Left colon (tissue), 2 donors: Measurements from ENCODE around the gene USP37. TPM values are rescaled to one million over a fixed set of nuclear protein-coding genes. Genes with fewer than 3 reads are reported as not detected.

Experiments used
- ATAC-seq: fragments of 200-7000 bp; cut with Tn5 transposase; one replicate; pipeline ENCODE4 v1.9.1; 2020; ENCODE audit warnings: mild to moderate bottlenecking, moderate library complexity
- DNase-seq, 2 donors: peaks; one replicate each; pipeline ENCODE4 v3.0.0-alpha.2; 2020
- intact Hi-C, 2 donors: fragments of 100-400 bp; cut with DNase I in 1 of 2; cut with micrococcal nuclease in 1 of 2; formaldehyde crosslinking; loops; one replicate each; pipeline versions ENCODE4 v1.11.2 to v1.14.0; 2022; cut with DNase I, micrococcal nuclease
- long read RNA-seq: library from polyadenylated mRNA; unstranded; transcript quantifications from one replicate; pipeline ENCODE4 v2.0.0, GENCODE V29; 2021
- total RNA-seq, 2 donors: library from RNA; stranded (reverse); fragmentation: NEBNext Ultra II Directional; extraction: Animal tissue kit (Norgen Biotek cat#: 25700); gene quantifications; one replicate each; pipeline ENCODE4 v1.2.1, GENCODE V29; 2021
- donor health status: DM: no; HTN: no; CAD: no.
- donor health status: DM: yes; HTN: yes; CAD: no.

USP37 gene, protein sequence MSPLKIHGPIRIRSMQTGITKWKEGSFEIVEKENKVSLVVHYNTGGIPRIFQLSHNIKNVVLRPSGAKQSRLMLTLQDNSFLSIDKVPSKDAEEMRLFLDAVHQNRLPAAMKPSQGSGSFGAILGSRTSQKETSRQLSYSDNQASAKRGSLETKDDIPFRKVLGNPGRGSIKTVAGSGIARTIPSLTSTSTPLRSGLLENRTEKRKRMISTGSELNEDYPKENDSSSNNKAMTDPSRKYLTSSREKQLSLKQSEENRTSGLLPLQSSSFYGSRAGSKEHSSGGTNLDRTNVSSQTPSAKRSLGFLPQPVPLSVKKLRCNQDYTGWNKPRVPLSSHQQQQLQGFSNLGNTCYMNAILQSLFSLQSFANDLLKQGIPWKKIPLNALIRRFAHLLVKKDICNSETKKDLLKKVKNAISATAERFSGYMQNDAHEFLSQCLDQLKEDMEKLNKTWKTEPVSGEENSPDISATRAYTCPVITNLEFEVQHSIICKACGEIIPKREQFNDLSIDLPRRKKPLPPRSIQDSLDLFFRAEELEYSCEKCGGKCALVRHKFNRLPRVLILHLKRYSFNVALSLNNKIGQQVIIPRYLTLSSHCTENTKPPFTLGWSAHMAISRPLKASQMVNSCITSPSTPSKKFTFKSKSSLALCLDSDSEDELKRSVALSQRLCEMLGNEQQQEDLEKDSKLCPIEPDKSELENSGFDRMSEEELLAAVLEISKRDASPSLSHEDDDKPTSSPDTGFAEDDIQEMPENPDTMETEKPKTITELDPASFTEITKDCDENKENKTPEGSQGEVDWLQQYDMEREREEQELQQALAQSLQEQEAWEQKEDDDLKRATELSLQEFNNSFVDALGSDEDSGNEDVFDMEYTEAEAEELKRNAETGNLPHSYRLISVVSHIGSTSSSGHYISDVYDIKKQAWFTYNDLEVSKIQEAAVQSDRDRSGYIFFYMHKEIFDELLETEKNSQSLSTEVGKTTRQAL
- total RNA-seq: 10 to 100 TPM in 1 of 2 donors, 1 to 10 TPM in 1; 9.3 to 14.6 TPM
- long read RNA-seq, full-length matches to known transcripts: 7 of 12 reads
- long read RNA-seq, partial matches to known transcripts: 1 of 12 reads
- long read RNA-seq, other reads (novel, unspliced or antisense): 4 of 12 reads

- intact Hi-C loops: no loop called here
- peak; percentile 94 for ATAC-seq
- DNase-seq: peak; percentile 99 to 100
Measured at GRCh38 chr2:218568190-218569037, at the start of gene USP37, which contains the start of gene CNOT9. USP37 (minus strand) TSS chr2:218568351; CDS start chr2:218558653, 9,698 bp downstream. CNOT9 (plus strand) TSS chr2:218568839; CDS start chr2:218568955, 116 bp downstream.

DNA sequence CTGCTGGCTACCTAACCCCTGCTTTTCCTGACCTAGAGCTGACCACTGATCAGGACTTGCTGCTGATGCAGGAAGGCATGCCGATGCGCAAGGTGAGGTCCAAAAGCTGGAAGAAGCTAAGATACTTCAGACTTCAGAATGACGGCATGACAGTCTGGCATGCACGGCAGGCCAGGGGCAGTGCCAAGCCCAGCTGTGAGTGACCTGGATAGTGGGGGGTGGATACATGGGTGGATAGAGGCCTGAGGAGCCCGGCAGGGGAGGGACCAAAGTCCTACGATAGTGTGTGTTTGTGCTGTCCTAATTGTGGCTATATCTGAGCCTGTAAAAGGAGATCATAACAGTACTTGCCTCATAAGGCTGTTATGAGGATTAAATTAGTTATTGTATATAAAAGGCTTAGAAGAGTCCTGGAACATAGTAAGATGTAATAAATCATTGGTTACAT, 47.7 kb upstream of the USP37 start:
- ATAC-seq: peak; percentile 100

DNA sequence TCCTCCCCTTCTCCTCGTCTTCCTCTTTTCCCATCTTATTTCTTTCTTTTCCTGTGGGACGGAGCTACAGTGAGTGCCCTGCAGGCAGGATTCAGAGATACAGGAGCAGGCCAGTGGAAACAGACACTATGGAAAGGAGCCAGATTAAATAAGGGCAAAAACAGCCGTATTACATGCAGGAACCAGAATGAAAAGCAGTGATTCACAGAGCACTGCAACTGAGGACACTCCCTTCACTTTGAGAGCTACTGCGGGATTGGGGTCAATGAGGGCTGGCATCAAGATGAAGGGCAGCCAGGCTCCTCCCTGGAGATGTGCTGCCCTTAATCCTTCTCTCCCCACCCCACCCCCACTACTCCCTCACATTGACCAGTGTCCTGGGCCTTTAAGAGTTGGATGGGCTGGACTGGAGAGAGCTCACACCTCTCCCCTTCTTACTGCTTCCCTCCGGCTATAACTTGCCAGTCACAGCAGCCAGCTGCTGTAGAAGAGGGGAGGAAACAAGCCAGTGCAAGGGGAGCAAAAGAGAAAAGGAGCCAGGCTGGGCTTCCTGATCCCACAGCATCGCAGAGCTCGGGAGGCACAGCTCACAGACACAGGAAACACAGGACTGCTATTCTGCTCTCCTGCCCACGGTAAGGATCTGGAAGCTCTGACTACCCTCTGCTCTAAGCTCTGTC, 39.4 kb upstream of the USP37 start, which contains the start of gene PLCD4:
Gene PLCD4, plus strand, starts transcription at position 464 of the 680 bp plus-strand sequence. CDS start 7,841 bp downstream, outside the sequence.
- intact Hi-C loops: no loop called here
- ATAC-seq (peak; percentile 65), DNase-seq (peak; percentile 13 to 62)

More for the DNA sequence above, 47.7 kb upstream of the USP37 start:
- DNase-seq: peak; percentile 60 to 63
- intact Hi-C loops: no loop called here

- intact Hi-C loops: no loop called here
- ATAC-seq: no peak
- DNase-seq: no peak
Measured at GRCh38 chr2:218605432-218605831, 37.3 kb upstream of the USP37 start.

GRCh38 chr2:218585541-218585940, 17.4 kb upstream of the USP37 start:
- ATAC-seq (no peak), DNase-seq (no peak)
- intact Hi-C loops: no loop called here

DNA sequence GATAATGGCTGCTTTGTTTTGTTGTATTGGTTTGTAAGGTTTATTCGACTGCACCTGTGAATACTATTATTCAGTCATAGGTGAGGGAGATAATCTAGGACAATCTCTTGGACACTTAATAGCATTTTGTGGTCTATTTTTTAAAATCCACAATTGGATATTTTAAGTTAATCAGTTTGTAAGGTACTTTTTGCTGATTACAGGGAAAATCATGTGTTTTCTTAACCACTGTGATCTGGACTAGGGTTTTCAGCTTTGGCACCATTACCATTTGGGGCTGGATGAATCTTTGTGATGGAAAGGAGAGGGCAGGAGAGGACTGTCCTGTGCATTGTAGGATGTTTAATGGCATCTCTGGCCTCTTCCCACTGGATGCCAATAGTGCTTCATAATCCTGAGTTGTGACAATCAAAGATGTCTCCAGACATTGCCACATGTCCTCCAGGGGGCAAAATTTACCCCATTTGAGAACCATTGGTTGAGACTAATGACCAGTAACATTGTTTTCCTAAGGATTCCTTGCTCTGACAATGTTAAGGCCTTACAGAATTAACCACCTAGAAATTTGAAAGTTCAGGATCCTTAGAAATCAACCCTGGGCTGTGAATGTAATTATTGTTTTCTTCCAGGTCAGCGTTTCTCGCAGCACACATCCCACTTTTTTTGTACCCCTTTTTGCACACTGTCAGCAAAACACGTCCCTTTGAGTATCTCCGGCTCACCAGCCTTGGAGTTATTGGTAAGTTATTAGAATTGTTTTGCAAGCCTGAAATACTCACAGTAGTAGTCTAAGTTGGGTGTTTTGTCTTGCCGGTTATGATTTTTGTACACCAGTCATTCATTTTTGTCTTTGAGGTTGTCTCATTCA, 16.1 kb upstream of the USP37 start:
- intact Hi-C loops: no loop called here
- no peak for ATAC-seq
- no peak for DNase-seq

GRCh38 chr2:218582076-218582475, 13.9 kb upstream of the USP37 start:
- intact Hi-C loops: no loop called here
- DNase-seq (no peak), ATAC-seq (no peak)

- DNase-seq: no peak
- no peak for ATAC-seq
- intact Hi-C loops: no loop called here
Measured at GRCh38 chr2:218578272-218578877, 10.2 kb upstream of the USP37 start.

DNA sequence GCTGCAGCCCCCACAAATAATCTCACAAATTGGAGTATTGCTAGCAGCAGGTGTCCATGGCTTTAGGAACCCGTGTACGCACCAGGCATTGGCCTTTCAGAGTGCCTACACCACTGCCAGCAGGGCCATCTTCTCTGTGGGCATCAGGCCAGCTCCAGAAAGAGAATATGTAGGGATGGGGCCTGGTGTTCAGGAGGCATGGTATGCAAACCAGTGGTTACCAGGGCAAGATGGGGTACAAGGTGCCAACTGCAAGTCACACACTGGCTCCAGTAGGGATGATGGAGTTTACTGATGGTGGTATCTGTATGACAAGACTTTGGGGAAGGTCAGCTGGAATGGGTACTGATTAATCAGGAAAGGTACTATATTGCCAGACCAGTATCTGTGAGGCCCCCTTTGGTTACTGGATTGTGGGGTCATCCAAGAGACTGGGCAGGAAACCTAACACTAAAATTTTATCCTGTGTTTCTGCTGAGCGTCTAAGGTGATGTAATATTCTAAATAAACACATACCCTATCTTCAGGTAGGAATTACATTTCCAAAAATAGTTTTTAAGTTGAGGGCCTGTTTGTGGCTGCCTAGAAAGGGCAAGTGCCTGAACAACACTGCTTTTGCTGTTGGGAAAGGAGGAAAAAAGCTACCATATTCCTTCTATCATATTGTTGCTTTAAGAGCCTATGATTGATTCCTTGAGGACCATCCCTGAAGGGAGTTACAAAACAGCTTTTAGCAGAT, 9.5 kb upstream of the USP37 start:
- intact Hi-C loops: no loop called here
- ATAC-seq: no peak
- DNase-seq: no peak

DNA sequence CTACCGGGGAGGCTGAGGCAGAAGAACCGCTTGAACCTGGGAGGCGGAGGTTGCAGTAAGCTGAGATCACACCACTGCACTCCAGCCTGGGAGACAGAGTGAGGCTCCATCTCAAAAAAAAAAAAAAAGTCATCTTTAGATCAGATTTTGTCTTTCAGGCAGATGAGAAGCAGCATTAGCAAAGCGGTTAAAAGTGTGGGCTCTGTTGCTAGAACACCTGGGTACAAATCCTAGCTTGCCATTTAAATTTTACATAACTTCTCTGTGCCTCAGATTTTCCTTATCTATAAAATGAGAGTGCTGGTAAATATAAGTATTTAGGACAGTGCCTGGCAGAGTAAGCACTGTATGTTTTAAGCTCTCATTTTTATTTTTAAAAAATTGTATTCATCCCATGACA, 8.7 kb upstream of the USP37 start:
- intact Hi-C loops: no loop called here
- ATAC-seq (no peak), DNase-seq (no peak)

DNA sequence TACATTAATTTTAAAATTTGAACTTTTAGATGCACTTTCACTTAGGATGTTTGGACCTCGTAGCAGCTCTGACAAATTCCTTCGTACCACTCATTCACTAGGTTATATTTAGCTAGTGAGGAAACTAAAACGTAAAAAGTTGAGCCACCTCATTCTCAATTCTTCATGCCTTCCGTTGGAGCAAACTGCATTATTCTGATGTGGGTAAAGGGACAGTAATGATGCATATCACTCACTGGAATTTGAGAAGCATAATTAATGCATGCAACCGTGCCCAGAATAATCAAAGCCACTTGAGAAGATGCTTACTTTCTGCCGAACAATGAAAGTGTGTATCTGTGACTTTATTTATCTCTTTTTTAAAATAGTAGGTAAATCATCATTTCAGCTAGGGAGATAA, 2.7 kb upstream of the USP37 start:
- no peak for ATAC-seq
- intact Hi-C loops: no loop called here
- DNase-seq: no peak

DNA sequence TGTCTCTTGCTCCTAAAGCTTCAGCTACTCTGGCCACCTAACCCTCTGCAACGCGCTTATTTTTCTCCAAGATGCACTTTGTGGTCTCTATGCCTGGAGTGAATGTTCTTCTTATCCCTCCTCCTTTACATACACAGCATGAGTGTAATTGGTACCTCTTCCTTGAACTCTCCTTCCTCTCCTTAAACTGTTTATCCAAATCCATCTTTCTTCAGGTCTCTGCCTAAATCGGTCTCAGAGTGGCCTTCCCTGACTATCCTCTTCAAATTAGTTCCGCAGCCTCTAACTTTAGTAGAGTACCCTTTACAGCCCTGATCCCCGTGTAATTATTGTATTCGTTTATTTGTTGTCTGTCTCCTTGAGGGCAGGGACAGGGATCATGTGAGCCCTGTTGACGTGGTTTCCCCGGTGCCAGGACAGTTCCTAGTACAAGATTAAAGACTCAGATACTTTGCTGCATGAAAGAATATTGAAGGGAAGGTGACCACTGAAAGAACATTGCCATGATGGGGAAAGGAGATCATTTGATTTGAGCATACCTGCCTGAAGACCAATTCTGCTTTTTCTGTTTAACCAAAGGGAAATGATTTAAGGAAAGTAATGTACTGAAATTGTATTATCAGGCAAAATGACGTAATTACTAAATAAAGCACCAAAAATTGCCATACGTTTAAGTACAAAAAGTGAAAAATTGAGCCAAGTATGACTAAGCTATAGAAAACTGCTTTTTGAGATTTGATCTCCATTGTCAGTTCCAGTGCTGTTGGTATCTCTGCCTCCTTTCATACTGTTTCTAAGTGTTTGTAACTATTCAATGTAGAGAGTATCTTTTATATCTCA, 1.7 kb upstream of the USP37 start:
- DNase-seq (peak; percentile 23 to 33), ATAC-seq (no peak)
- intact Hi-C loops: no loop called here

- DNase-seq (peak; percentile 47 to 60), ATAC-seq (peak; percentile 31)
- intact Hi-C loops: no loop called here
Measured at GRCh38 chr2:218569038-218569431, 884 bp upstream of the USP37 start.

DNA sequence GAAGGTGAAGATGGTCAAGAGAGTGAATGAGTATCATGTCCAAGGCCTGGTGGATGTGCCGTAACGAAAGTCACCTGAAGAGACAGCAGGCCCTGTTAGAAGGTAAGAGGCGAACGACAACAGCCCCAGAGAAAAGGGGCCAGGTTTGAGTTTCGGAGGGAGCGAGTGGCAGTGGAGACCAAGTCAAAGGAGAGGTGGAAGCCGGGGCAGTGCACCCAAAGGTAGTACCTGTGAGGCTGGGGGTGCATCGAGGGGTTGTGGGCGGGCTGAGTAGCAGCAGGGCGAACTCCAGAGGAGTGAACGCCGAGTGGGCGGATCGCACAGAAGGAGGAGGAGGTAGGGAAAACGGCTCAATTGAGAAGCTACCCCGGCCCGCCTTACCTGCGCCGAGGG, 358 bp downstream of the USP37 start:
- intact Hi-C loops: no loop called here
- peak; percentile 61 for ATAC-seq
- no peak for DNase-seq

DNA sequence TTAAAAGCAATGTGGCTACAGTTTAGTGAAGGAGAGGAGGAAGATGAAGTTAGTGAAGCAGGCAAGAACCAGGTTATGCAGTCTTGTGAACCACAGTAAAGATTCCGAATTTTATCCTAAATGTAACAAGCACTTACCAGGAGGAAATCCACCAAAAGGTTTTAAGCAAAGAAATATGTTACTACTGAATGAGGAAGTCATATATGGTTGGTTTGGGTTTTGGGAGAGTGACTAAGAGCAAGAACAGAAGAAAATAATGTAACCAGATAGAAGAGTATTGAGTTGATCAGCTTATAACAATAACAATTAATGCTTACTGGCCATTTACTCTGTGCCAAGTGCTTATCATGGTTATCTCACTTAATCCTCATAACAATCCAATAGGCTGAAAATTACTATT, 1.9 kb downstream of the USP37 start:
- DNase-seq: no peak
- no peak for ATAC-seq
- intact Hi-C loops: no loop called here
